DOHH2 (cell line): ENCODE measurements around the gene APH1B.

Source experiments
- H3F3A ChIP-seq: fragments of 200-600 bp; sonication (generic), shearing (Covaris generic); 2 replicates; pipeline ENCODE4 v1.6.0; 2016; ENCODE audit warnings: antibody characterized with exemption, mild to moderate bottlenecking; ENCODE audit not compliant: control insufficient read depth, insufficient read depth
- H3K27ac ChIP-seq: fragments of 200-600 bp; sonication (generic); 2 replicates; pipeline ENCODE4 v1.5.1; 2014; ENCODE audit warnings: low read depth, mild to moderate bottlenecking, low read length, moderate library complexity
- H3K27me3 ChIP-seq: fragments of 200-600 bp; sonication (generic); 2 replicates; pipeline ENCODE4 v1.6.1; 2014; ENCODE audit warnings: mild to moderate bottlenecking, low read length, mixed read lengths; ENCODE audit not compliant: control insufficient read depth
- H3K36me3 ChIP-seq: fragments of 200-600 bp; sonication (generic); 2 replicates; pipeline ENCODE4 v1.6.1; 2014; ENCODE audit warnings: mild to moderate bottlenecking, low read length, moderate library complexity, mixed read lengths; ENCODE audit not compliant: control insufficient read depth
- H3K4me1 ChIP-seq: fragments of 200-600 bp; sonication (generic); 2 replicates; pipeline ENCODE4 v1.6.1; 2014; ENCODE audit warnings: mild to moderate bottlenecking, low read length, mixed read lengths; ENCODE audit not compliant: control insufficient read depth
- H3K4me2 ChIP-seq: fragments of 200-600 bp; sonication (generic); 2 replicates; pipeline ENCODE4 v1.6.0; 2014; ENCODE audit warnings: mild to moderate bottlenecking, low read length, moderate library complexity
- H3K4me3 ChIP-seq: fragments of 200-600 bp; sonication (generic); 2 replicates; pipeline ENCODE4 v1.5.1; 2014; ENCODE audit warnings: mild to moderate bottlenecking, low read length, mixed read lengths
- H3K79me2 ChIP-seq: fragments of 200-600 bp; sonication (generic); 2 replicates; pipeline ENCODE4 v1.6.1; 2014; ENCODE audit warnings: mild to moderate bottlenecking, low read length, mixed read lengths; ENCODE audit not compliant: control insufficient read depth
- H3K9me2 ChIP-seq: fragments of 200-600 bp; sonication (generic); replicated peaks from 2 replicates; pipeline ENCODE4 v1.6.1; 2014; ENCODE audit warnings: mild to moderate bottlenecking, low read length, mixed read lengths; ENCODE audit not compliant: control insufficient read depth
- H3K9me3 ChIP-seq: fragments of 200-600 bp; sonication (generic); 2 replicates; pipeline ENCODE4 v1.6.1; 2014; ENCODE audit warnings: antibody characterized with exemption, low read length, mixed read lengths; ENCODE audit not compliant: control insufficient read depth, insufficient read depth
- H4K20me1 ChIP-seq: fragments of 200-600 bp; sonication (generic); 2 replicates; pipeline ENCODE4 v1.6.0; 2014; ENCODE audit warnings: low read depth, mild to moderate bottlenecking, antibody characterized with exemption, low read length, moderate library complexity; ENCODE audit not compliant: control insufficient read depth, insufficient read depth
- EZH2phosphoT487 ChIP-seq: fragments of 200-600 bp; sonication (generic); IDR thresholded peaks from 2 replicates; pipeline ENCODE4 v1.6.1; 2017; ENCODE audit warnings: borderline replicate concordance, mild to moderate bottlenecking, antibody characterized with exemption, low read length, moderate library complexity, mixed read lengths
- TF ChIP-seq, protein P1 (sequence below): fragments of 200-600 bp; sonication (generic); IDR thresholded peaks from one replicate; pipeline ENCODE4 v1.5.1; 2014; ENCODE audit warnings: antibody characterized with exemption, mild to moderate bottlenecking, low read depth, low read length; ENCODE audit not compliant: poor library complexity, severe bottlenecking

The APH1B gene

DNA sequence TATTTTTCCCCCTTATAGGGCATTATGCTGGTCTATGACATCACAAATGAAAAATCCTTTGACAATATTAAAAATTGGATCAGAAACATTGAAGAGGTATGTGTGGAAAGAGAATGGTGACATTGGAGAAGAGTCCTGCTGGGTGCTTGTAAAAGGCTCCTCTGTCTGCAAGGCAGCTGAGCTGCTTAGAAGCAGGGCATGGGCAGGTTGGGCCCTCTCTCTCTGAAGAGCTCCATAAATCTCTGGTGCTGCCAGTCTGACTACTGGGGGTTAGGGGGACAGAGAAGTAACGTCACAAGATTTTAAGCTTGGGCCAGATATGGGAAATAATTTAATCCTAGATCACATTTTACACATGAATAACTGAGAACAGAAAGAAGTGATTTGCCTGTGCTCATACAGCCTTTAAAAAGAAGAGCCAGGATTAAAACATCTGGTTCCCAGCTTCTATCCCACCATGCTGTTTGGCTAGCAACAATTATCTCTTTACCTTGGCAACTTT, 21.9 kb upstream of the APH1B start:
- Histone ChIP-seq H3K36me3 (peaks cover 30% of the 10 kb centered on the region), H3K4me3 (no peak overlapping the region)

DNA sequence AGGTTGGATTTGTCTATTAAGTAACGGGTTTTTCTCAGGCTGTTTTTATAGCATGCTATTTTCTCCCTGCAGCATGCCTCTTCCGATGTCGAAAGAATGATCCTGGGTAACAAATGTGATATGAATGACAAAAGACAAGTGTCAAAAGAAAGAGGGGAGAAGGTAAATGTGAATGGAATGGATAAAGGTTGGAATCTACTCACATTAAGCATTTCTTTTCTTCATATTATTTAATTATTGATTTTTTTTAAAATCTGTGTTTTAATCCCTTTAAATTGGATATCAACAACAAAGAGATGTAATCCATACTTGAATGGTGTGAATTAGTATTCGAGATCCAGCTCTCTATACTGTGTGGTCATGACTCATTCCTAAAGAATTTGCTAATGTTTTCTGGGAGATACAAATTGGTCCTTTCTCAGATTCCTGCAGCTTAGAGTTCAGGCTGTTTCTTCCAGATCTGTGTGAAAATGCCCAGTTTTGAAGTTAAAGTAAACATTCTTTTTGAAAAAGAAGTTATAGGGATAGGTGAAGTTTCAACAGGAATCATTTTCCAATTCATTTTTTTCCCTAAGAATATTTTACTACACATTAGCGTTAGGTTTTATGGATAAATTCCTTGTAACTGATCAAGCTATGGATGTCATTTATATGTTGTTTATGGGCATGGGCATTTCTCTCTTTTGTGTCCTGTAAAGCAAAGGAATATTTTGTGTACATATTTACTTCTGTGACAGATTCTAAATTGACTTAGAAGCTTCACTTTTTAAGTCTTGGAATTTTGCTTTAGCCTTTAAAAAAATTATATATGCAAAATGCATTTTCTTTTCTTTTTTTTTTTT, 20.8 kb upstream of the APH1B start:
- peaks cover 36% of the 10 kb centered on the region for H3K36me3 ChIP-seq
- no peak overlapping the region for H3K4me3 ChIP-seq
- H4K20me1 ChIP-seq = no peaks in the 10 kb centered on the region
- no peaks in the 10 kb centered on the region for H3K9me2 ChIP-seq
- no peaks in the 10 kb centered on the region; the same call in 1 of the 2 replicates for H3F3A ChIP-seq
- no peaks in the 10 kb centered on the region for H3K79me2 ChIP-seq
- H3K27ac ChIP-seq = no peak overlapping the region
- TF ChIP-seq, protein P1, sequence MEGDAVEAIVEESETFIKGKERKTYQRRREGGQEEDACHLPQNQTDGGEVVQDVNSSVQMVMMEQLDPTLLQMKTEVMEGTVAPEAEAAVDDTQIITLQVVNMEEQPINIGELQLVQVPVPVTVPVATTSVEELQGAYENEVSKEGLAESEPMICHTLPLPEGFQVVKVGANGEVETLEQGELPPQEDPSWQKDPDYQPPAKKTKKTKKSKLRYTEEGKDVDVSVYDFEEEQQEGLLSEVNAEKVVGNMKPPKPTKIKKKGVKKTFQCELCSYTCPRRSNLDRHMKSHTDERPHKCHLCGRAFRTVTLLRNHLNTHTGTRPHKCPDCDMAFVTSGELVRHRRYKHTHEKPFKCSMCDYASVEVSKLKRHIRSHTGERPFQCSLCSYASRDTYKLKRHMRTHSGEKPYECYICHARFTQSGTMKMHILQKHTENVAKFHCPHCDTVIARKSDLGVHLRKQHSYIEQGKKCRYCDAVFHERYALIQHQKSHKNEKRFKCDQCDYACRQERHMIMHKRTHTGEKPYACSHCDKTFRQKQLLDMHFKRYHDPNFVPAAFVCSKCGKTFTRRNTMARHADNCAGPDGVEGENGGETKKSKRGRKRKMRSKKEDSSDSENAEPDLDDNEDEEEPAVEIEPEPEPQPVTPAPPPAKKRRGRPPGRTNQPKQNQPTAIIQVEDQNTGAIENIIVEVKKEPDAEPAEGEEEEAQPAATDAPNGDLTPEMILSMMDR = no peak
- no peak for TF ChIP-seq EZH2phosphoT487
- H3K4me2 ChIP-seq = no peak overlapping the region
- no peaks in the 10 kb centered on the region for H3K27me3 ChIP-seq
- H3K9me3 ChIP-seq = no peaks in the 10 kb centered on the region
- H3K4me1 ChIP-seq = no peaks in the 10 kb centered on the region

More for the DNA sequence above, 21.9 kb upstream of the APH1B start:
- no peaks in the 10 kb centered on the region for H3K9me2 ChIP-seq
- no peaks in the 10 kb centered on the region for H4K20me1 ChIP-seq
- H3K27ac ChIP-seq = no peak overlapping the region
- H3K4me1 ChIP-seq = no peaks in the 10 kb centered on the region
- H3K79me2 ChIP-seq = no peaks in the 10 kb centered on the region
- H3K4me2 ChIP-seq = no peak overlapping the region
- no peaks in the 10 kb centered on the region; the same call in 1 of the 2 replicates for H3F3A ChIP-seq
- TF ChIP-seq EZH2phosphoT487 = no peak
- TF ChIP-seq, protein P1 = no peak
- no peaks in the 10 kb centered on the region for H3K9me3 ChIP-seq
- H3K27me3 ChIP-seq = no peaks in the 10 kb centered on the region

DNA sequence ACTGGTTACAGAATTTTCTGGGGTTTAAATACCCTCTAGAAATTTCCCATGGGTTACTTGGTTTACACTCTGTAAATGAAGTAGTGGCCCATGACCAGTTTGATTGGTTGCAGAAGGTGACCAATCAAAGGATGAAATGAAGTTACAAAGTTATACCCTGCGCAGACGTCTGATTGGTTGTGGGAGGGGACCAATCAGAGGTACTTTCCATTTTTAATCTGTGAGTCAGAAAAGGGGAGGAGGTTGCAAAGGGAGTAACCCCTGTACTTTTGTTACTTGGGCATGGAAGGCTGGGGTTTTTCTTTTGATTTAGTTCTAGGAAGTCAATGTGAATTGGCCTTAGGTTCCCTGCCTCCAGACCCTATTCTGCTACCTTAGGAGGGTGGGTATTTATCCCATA, 18.7 kb upstream of the APH1B start:
- H3K9me3 ChIP-seq = no peaks in the 10 kb centered on the region
- no peaks in the 10 kb centered on the region for H3K9me2 ChIP-seq
- TF ChIP-seq, protein P1 = no peak
- TF ChIP-seq EZH2phosphoT487 = no peak

More for the DNA sequence above, 18.7 kb upstream of the APH1B start:
- H3K27ac ChIP-seq = no peak overlapping the region
- no peaks in the 10 kb centered on the region; the same call in 1 of the 2 replicates for H3F3A ChIP-seq
- no peaks in the 10 kb centered on the region for H3K4me1 ChIP-seq
- no peaks in the 10 kb centered on the region for H3K79me2 ChIP-seq
- H4K20me1 ChIP-seq = no peaks in the 10 kb centered on the region
- no peak overlapping the region for H3K4me3 ChIP-seq
- H3K36me3 ChIP-seq = peaks cover 40% of the 10 kb centered on the region
- H3K27me3 ChIP-seq = no peaks in the 10 kb centered on the region
- no peak overlapping the region for H3K4me2 ChIP-seq
